NOMO-1 (cell line): ENCODE results near the gene SNN.

Experiments used
- DNase-seq, 2 experiments: peaks; one replicate each; lab custom pipeline; 2025; ENCODE audit not compliant: unreplicated experiment in 2 of 2; lab: John Stamatoyannopoulos, UW

Gene SNN

GRCh38 chr16:11667824-11668622 lies at the start of gene SNN:
SNN (plus strand) TSS chr16:11668455; CDS start chr16:11676060, 7,605 bp downstream.
- peak; percentile 60 to 92 for DNase-seq

GRCh38 chr16:11619327-11619851 lies 48.9 kb upstream of the SNN start:
- DNase-seq = no peak

- DNase-seq = no peak
Observed at GRCh38 chr16:11620243-11621003, 47.8 kb upstream of the SNN start.

- no peak for DNase-seq
Observed at GRCh38 chr16:11621539-11621919, 46.7 kb upstream of the SNN start.

GRCh38 chr16:11621920-11622651 lies 46.2 kb upstream of the SNN start:
- no peak for DNase-seq

GRCh38 chr16:11624205-11624604 lies 44.0 kb upstream of the SNN start:
- no peak for DNase-seq

GRCh38 chr16:11624636-11625607 lies 43.3 kb upstream of the SNN start:
- DNase-seq = peak; percentile 28 to 56

GRCh38 chr16:11625769-11626168 lies 42.5 kb upstream of the SNN start:
- no peak for DNase-seq

GRCh38 chr16:11626657-11627291 lies 41.5 kb upstream of the SNN start:
- DNase-seq = no peak

- DNase-seq = no peak
Observed at GRCh38 chr16:11627292-11627663, 41.0 kb upstream of the SNN start.

- no peak for DNase-seq
Observed at GRCh38 chr16:11627822-11628457, 40.3 kb upstream of the SNN start.

GRCh38 chr16:11629071-11630030 lies 38.9 kb upstream of the SNN start:
- peak; percentile 67 to 68 for DNase-seq

GRCh38 chr16:11630046-11630767 lies 38.0 kb upstream of the SNN start:
- DNase-seq = peak in 1 of 2 experiments; percentile 33

GRCh38 chr16:11630768-11631056 lies 37.5 kb upstream of the SNN start:
- DNase-seq = no peak

- DNase-seq = no peak
Observed at GRCh38 chr16:11631214-11631613, 37.0 kb upstream of the SNN start.

- DNase-seq = peak; percentile 35 to 42
Observed at GRCh38 chr16:11632455-11632939, 35.8 kb upstream of the SNN start.

GRCh38 chr16:11633113-11633512 lies 35.1 kb upstream of the SNN start:
- no peak for DNase-seq
